ENCODE measurements around the gene FCHSD1. TPM values are rescaled to one million over a fixed set of nuclear protein-coding genes. Genes with fewer than 3 reads are reported as not detected.

FCHSD1 gene
- total and polyA plus RNA-seq, 8 donors: 5.0 to 66.5 (median 14.3) TPM

DNA sequence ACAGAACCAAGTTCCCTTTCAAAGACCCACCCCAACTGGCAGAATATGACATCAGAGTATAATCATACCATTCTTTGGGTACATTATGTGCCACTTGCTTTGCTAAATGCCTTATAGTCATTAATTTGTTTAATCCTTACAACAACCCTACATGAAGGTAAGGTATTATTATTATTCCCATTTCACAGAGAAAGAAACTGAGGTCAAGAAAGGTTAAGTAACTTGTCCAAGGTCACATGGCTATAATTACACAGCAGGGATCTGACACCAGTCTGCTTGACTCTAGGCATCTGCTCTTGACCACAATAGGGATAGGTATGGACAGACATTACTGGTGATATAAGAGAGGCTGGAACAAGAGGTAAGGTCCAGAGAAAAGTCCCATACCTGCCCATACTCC is 1.2 kb downstream of the FCHSD1 start:
- intact Hi-C loops (cut with DNase I; ENCODE audit: low total_unique reads): no loop called here
- peaks cover 0 to 48% (median 41%) of the 10 kb centered on the region in 4 donors for H3K36me3 ChIP-seq
- H3K9me3 ChIP-seq: no peaks in the 10 kb centered on the region
- TF ChIP-seq, protein P1, sequence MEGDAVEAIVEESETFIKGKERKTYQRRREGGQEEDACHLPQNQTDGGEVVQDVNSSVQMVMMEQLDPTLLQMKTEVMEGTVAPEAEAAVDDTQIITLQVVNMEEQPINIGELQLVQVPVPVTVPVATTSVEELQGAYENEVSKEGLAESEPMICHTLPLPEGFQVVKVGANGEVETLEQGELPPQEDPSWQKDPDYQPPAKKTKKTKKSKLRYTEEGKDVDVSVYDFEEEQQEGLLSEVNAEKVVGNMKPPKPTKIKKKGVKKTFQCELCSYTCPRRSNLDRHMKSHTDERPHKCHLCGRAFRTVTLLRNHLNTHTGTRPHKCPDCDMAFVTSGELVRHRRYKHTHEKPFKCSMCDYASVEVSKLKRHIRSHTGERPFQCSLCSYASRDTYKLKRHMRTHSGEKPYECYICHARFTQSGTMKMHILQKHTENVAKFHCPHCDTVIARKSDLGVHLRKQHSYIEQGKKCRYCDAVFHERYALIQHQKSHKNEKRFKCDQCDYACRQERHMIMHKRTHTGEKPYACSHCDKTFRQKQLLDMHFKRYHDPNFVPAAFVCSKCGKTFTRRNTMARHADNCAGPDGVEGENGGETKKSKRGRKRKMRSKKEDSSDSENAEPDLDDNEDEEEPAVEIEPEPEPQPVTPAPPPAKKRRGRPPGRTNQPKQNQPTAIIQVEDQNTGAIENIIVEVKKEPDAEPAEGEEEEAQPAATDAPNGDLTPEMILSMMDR (IDR thresholded peaks at IDR 0.05): no peak
- no peak for TF ChIP-seq POLR2A (IDR thresholded peaks at IDR 0.05)
- TF ChIP-seq POLR2AphosphoS5 (IDR thresholded peaks at IDR 0.05): no peak
- TF ChIP-seq EP300 (IDR thresholded peaks at IDR 0.05): no peak
- peaks cover 7 to 24% (median 15%) of the 10 kb centered on the region in 4 donors for H3K4me1 ChIP-seq
- no peak overlapping the region for H3K27ac ChIP-seq
- no peaks in the 10 kb centered on the region for H3K27me3 ChIP-seq
- H3K4me3 ChIP-seq: no peak overlapping the region
- DNase-seq: no peak

GRCh38 chr5:141649056-141649688 is 2.0 kb downstream of the FCHSD1 start:
- DNase-seq: no peak
- H3K27me3 ChIP-seq: no peaks in the 10 kb centered on the region
- peaks cover 0 to 51% (median 48%) of the 10 kb centered on the region in 4 donors for H3K36me3 ChIP-seq
- 92 to 95% (median 94%) methylated on average over 17 of the region's 17 CpGs for WGBS, 5 donors
- H3K4me1 ChIP-seq: peaks cover 7 to 24% (median 15%) of the 10 kb centered on the region in 4 donors
- H3K27ac ChIP-seq: no peak overlapping the region
- intact Hi-C loops (cut with DNase I; ENCODE audit: low total_unique reads): no loop called here
- no peak overlapping the region for H3K4me3 ChIP-seq
- TF ChIP-seq EP300 (IDR thresholded peaks at IDR 0.05) (no peak), POLR2A (IDR thresholded peaks at IDR 0.05) (no peak), POLR2AphosphoS5 (IDR thresholded peaks at IDR 0.05) (no peak)
- TF ChIP-seq, protein P1 (IDR thresholded peaks at IDR 0.05): no peak
- H3K9me3 ChIP-seq: no peaks in the 10 kb centered on the region

- peaks cover 0 to 56% (median 54%) of the 10 kb centered on the region in 4 donors for H3K36me3 ChIP-seq
Measured at GRCh38 chr5:141647851-141648250, 3.4 kb downstream of the FCHSD1 start.

DNA sequence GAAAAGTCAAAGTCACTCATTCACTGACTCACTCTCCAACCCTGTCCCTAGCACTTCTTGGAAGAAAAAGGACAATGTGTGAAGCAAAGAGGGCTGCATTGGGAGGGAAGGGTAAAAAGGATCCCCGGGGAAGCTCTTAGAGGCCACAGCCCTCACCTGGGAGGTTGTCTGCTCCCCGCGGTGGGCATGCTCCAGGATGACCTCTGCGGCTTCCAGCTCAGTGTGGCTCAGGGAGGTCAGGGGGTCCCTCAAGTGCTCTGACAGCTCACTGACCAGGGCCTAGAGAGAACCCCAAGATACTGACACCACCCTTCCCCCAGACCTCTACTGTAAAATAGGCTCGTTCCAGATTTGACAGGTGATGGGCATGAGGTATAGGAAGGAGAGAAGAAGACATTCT is 4.0 kb downstream of the FCHSD1 start:
- no peak overlapping the region for H3K4me3 ChIP-seq
- intact Hi-C loops (cut with DNase I; ENCODE audit: low total_unique reads): no loop called here
- H3K36me3 ChIP-seq: peaks cover 0 to 62% (median 60%) of the 10 kb centered on the region in 4 donors
- H3K27me3 ChIP-seq: no peaks in the 10 kb centered on the region
- no peak overlapping the region for H3K27ac ChIP-seq
- TF ChIP-seq POLR2AphosphoS5 (IDR thresholded peaks at IDR 0.05) (no peak), POLR2A (IDR thresholded peaks at IDR 0.05) (no peak), EP300 (IDR thresholded peaks at IDR 0.05) (no peak)
- TF ChIP-seq, protein P1 (IDR thresholded peaks at IDR 0.05): no peak
- H3K4me1 ChIP-seq: peaks cover 7 to 24% (median 15%) of the 10 kb centered on the region in 4 donors
- no peak for DNase-seq
- no peaks in the 10 kb centered on the region for H3K9me3 ChIP-seq
- 82 to 91% (median 91%) methylated on average over 5 of the region's 5 CpGs for WGBS, 5 donors

More at GRCh38 chr5:141647851-141648250, 3.4 kb downstream of the FCHSD1 start:
- intact Hi-C loops (cut with DNase I; ENCODE audit: low total_unique reads): no loop called here
- TF ChIP-seq POLR2A (IDR thresholded peaks at IDR 0.05): no peak
- no peak for TF ChIP-seq EP300 (IDR thresholded peaks at IDR 0.05)
- TF ChIP-seq POLR2AphosphoS5 (IDR thresholded peaks at IDR 0.05): no peak
- TF ChIP-seq, protein P1 (IDR thresholded peaks at IDR 0.05): no peak
- Histone ChIP-seq H3K27me3 (no peaks in the 10 kb centered on the region), H3K9me3 (no peaks in the 10 kb centered on the region), H3K27ac (no peak overlapping the region), H3K4me3 (no peak overlapping the region), H3K4me1 (peaks cover 7 to 24% (median 15%) of the 10 kb centered on the region in 4 donors)
- WGBS, 5 donors: 50 to 91% (median 84%) methylated on average over 1 to 3 of the region's 3 CpGs
- DNase-seq: no peak

Measured in stomach (tissue), 9 donors.